HG03442 (cell line): ENCODE data around the gene JUND.

ENCODE experiments used
- ATAC-seq: cut with Tn5 transposase; IDR thresholded peaks from one replicate; pipeline ENCODE4 v1.9.1; 2021; ENCODE audit warnings: mild to moderate bottlenecking, moderate library complexity; ENCODE audit not compliant: unreplicated experiment

JUND gene

DNA sequence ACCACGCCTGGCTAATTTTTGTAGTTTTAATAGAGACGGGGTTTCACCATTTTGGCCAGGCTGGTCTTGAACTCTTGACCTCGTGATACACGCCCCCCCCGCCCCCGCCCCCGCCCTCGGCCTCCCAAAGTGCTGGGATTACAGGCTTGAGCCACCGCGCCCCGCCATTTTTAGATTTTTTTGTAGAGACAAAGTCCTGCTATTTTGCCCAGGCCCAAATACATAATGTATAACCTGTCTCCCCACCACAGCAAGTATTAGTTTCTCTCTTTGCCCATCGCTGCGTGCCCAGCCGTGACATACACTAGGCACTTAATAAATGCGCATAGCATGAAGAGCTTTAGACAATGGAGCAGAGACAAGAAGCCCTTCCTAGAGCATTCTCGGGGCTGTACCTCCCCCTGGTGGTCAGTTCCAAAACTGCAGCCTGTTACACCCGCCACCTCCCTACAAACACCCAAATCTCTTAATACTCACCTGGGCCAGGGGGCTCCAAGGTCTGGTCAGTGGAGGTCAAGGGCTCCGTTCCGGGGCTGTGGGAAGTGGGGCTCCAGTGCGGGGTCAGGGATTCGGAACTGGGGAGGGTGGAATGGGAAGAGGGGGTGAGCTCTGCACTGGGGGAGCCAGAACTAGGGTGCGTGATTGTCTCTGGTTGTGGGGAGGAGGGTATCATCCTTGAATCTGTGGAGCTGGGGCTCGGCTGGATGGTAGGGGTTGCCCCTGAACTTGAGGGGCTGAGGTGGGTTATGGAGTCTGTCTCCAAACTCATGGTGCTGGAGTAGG lies 29.6 kb downstream of the JUND start:
- ATAC-seq = no peak

- no peak for ATAC-seq
Observed at GRCh38 chr19:18249834-18250233, 31.6 kb downstream of the JUND start.

GRCh38 chr19:18245297-18245696 lies 36.1 kb downstream of the JUND start:
- no peak for ATAC-seq

GRCh38 chr19:18239303-18239702 lies 42.1 kb downstream of the JUND start:
- no peak for ATAC-seq

DNA sequence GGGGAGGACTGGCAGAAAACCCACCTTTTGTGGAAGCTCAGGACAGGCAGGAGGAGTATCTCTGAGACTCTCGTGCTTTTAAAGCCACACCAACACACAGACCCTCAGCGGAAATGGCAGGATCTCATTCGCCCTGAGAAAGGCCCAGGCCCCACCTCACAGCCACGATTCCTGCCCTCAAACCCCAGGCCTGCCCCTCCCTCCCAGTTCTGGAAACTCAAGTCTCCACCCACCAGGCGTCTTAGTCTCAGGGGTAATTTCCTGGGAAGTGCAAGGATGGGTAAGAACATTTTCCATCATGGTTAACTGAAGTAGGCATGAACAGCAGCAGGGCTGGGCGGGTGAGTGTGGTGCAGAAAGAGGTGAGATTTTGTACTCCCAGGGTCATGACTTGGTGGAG lies 47.2 kb downstream of the JUND start:
- ATAC-seq = no peak

DNA sequence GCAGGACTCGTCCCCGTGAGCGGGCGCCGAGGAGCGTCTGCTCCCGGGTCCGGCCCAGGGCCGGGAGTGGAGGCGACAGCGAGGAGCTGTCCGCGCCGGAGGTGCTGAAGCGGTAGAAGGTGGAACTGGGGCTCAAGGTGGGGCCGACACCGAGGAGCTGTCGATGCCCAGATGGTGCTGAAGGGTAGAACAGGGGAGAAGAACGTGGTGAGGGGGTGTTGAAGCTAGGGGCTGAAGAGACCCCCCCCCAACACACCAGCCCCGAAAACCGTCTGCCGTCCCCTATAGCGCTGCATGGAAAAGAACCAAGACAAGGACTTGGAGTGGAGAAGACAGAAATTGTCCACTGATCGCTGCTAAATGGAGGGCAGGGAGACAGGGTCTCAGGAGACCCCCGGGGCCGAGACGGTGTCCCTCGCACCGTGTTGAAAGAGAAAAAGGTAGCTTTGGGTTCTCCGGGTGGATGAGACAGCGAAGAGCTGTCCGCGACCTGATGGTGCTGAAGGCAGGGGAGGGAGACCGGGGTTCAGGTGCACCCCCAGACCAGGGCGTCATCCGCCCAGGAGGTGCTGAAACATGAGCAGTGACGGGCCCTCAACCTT lies 48.1 kb downstream of the JUND start:
- no peak for ATAC-seq

GRCh38 chr19:18232540-18233223 lies 48.7 kb downstream of the JUND start:
- ATAC-seq = no peak

- ATAC-seq = no peak
Observed at GRCh38 chr19:18231775-18232174, 49.6 kb downstream of the JUND start.

GRCh38 chr19:18230941-18231734 lies 50.3 kb downstream of the JUND start:
- no peak for ATAC-seq

DNA sequence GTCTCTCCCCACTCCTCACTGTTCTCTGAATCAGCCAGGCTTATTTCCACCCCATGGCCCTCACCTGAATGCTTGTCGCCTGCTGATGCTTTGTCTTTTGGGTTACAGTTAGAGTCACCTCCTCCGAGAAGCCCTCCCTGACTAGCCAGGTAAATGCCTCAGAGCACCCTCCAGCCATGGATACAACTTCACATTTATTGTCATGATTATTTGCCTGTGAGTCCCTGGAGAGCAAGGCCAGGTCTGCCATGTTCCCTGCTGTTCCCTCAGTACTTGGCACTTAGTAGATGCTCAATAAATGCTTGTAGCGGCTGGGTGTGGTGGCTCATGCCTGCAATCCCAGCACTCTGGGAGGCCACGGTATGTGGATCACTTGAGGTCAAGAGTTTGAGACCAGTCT lies 51.5 kb downstream of the JUND start:
- no peak for ATAC-seq
